Measurements from ENCODE around the gene C6orf132.

DNA sequence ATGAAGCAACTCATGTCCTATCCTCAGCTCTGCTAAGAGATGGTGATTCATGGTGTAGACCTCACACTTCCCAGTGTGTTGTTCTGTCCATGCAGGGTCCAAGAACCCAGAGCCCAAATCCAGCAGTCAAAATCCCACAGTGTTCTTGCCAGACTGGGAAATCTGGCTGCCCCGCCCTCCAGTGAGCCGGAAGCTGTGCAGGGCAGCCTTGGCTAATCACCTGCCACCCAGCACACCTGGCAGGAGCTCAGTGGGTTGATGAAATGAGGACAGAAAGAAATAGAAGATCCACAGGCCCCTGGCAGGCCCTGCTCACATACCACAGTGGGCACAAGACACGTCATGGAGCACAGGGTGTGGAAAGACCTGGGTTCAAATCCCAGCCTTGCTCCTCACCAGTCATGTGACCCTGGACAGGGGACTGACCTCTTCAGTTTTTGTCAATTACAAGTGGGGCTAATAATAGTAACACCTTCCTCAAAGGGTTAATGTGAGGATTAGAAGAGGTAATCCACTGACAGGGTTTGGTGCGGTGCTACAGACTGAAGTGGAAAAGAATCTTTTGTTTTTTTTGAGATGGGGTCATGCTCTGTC lies 17.1 kb upstream of the C6orf132 start:
- TF ChIP-seq, protein P1, sequence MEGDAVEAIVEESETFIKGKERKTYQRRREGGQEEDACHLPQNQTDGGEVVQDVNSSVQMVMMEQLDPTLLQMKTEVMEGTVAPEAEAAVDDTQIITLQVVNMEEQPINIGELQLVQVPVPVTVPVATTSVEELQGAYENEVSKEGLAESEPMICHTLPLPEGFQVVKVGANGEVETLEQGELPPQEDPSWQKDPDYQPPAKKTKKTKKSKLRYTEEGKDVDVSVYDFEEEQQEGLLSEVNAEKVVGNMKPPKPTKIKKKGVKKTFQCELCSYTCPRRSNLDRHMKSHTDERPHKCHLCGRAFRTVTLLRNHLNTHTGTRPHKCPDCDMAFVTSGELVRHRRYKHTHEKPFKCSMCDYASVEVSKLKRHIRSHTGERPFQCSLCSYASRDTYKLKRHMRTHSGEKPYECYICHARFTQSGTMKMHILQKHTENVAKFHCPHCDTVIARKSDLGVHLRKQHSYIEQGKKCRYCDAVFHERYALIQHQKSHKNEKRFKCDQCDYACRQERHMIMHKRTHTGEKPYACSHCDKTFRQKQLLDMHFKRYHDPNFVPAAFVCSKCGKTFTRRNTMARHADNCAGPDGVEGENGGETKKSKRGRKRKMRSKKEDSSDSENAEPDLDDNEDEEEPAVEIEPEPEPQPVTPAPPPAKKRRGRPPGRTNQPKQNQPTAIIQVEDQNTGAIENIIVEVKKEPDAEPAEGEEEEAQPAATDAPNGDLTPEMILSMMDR (conservative IDR thresholded peaks at IDR 0.05; ENCODE audit: low read depth, low read length) = no peak
- no peak for TF ChIP-seq EZH2 (IDR thresholded peaks at IDR 0.05; ENCODE audit: borderline replicate concordance, low read depth, low read length, poor library complexity, severe bottlenecking)
